ENCODE measurements around the gene MGMT. TPM values are rescaled to one million over a fixed set of nuclear protein-coding genes. Genes with fewer than 3 reads are reported as not detected.

MGMT gene
- total and polyA plus RNA-seq, 2 donors (not counting 1 experiment from before 2014, with no cell fraction given) = 1.9 to 29.1 TPM

DNA sequence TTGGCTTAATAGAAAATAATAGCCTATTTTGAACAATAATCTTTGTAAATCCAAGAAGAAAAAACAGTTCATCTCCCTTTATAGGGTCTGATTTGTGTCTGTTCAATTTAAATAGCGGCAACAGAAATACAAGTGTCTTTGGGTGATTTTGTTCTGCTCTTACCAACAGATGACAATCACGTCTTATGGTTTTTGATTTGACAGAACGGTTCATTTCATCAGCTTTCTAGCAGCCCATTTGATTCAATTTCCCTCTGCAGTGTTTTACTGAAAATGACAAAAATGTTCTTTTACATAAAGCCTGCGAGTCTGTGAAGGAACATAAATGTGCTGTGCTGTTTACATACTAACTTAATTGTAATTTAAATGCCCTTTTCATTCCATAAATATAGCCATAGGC, 180.5 kb downstream of the MGMT start:
- Histone ChIP-seq H3K9ac (ENCODE audit: insufficient read depth, low read length) (no peak overlapping the region), H3K4me1 (ENCODE audit: control insufficient read depth, extremely low read depth, insufficient read depth, low read length) (no peaks in the 10 kb centered on the region), H4K20me1 (ENCODE audit: control insufficient read depth, extremely low read depth, insufficient read depth, low read length) (no peaks in the 10 kb centered on the region), H3K27me3 (ENCODE audit: control insufficient read depth, insufficient read depth, low read length) (no peaks in the 10 kb centered on the region), H3K27ac (ENCODE audit: insufficient read depth, low read length) (no peak overlapping the region), H3K36me3 (ENCODE audit: control insufficient read depth, insufficient read depth, low read length) (no peaks in the 10 kb centered on the region), H3K9me3 (ENCODE audit: control insufficient read depth, insufficient read depth, low read depth, low read length) (no peaks in the 10 kb centered on the region), H2AFZ (ENCODE audit: low read length) (no peak overlapping the region), H3K4me2 (ENCODE audit: extremely low read depth, insufficient read depth, low read length) (no peak overlapping the region), H3K79me2 (ENCODE audit: control insufficient read depth, insufficient read depth, low read length) (no peaks in the 10 kb centered on the region), H3K4me3 (replicated peaks in 1 of 4; ENCODE audit: control extremely low read depth in 1 of 4, insufficient read depth in 1 of 4, low read depth in 3 of 4, low read length in 4 of 4) (no peak overlapping the region)
- no peak for TF ChIP-seq EZH2 (IDR thresholded peaks at IDR 0.05; ENCODE audit: low read length, missing control alignments)
- no peak for DNase-seq (ENCODE audit: low read depth in 2 of 2)

DNA sequence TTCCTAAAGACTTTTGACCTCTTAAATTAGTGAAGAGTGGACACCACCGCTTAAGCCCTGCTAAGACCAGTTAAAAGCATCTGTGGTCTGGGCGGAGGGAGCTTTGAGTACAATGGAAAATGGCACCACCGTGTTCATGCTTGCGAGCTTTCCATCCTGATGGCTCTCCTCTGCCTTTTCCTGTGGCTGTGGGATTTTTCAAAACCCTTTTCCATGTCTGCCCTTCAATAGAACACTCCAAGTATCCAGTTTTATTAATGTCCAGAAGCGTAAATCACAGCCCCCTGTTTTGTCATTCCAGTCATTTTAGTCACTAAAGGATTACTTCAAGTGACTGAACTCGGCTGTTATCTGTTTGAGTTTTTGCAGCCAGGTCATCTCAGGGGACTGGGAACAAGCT, 181.8 kb downstream of the MGMT start:
- H2AFZ ChIP-seq (ENCODE audit: low read length) = no peak overlapping the region
- H3K9ac ChIP-seq (ENCODE audit: insufficient read depth, low read length) = no peak overlapping the region
- H3K4me2 ChIP-seq (ENCODE audit: extremely low read depth, insufficient read depth, low read length) = no peak overlapping the region
- H3K27me3 ChIP-seq (ENCODE audit: control insufficient read depth, insufficient read depth, low read length) = no peaks in the 10 kb centered on the region
- no peak for DNase-seq (ENCODE audit: low read depth in 2 of 2)
- no peaks in the 10 kb centered on the region for H3K36me3 ChIP-seq (ENCODE audit: control insufficient read depth, insufficient read depth, low read length)
- H3K4me3 ChIP-seq (replicated peaks in 1 of 4; ENCODE audit: control extremely low read depth in 1 of 4, insufficient read depth in 1 of 4, low read depth in 3 of 4, low read length in 4 of 4) = no peak overlapping the region
- no peak overlapping the region for H3K27ac ChIP-seq (ENCODE audit: insufficient read depth, low read length)
- H3K79me2 ChIP-seq (ENCODE audit: control insufficient read depth, insufficient read depth, low read length) = no peaks in the 10 kb centered on the region
- TF ChIP-seq EZH2 (IDR thresholded peaks at IDR 0.05; ENCODE audit: low read length, missing control alignments) = no peak
- TF ChIP-seq, protein P1, sequence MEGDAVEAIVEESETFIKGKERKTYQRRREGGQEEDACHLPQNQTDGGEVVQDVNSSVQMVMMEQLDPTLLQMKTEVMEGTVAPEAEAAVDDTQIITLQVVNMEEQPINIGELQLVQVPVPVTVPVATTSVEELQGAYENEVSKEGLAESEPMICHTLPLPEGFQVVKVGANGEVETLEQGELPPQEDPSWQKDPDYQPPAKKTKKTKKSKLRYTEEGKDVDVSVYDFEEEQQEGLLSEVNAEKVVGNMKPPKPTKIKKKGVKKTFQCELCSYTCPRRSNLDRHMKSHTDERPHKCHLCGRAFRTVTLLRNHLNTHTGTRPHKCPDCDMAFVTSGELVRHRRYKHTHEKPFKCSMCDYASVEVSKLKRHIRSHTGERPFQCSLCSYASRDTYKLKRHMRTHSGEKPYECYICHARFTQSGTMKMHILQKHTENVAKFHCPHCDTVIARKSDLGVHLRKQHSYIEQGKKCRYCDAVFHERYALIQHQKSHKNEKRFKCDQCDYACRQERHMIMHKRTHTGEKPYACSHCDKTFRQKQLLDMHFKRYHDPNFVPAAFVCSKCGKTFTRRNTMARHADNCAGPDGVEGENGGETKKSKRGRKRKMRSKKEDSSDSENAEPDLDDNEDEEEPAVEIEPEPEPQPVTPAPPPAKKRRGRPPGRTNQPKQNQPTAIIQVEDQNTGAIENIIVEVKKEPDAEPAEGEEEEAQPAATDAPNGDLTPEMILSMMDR (conservative IDR thresholded peaks at IDR 0.05 in 1 of 2, IDR thresholded peaks at IDR 0.05 in 1 of 2; ENCODE audit: low read depth in 1 of 2, low read length in 2 of 2) = no peak
- H3K4me1 ChIP-seq (ENCODE audit: control insufficient read depth, extremely low read depth, insufficient read depth, low read length) = no peaks in the 10 kb centered on the region
- no peaks in the 10 kb centered on the region for H3K9me3 ChIP-seq (ENCODE audit: control insufficient read depth, insufficient read depth, low read depth, low read length)
- no peaks in the 10 kb centered on the region for H4K20me1 ChIP-seq (ENCODE audit: control insufficient read depth, extremely low read depth, insufficient read depth, low read length)

DNA sequence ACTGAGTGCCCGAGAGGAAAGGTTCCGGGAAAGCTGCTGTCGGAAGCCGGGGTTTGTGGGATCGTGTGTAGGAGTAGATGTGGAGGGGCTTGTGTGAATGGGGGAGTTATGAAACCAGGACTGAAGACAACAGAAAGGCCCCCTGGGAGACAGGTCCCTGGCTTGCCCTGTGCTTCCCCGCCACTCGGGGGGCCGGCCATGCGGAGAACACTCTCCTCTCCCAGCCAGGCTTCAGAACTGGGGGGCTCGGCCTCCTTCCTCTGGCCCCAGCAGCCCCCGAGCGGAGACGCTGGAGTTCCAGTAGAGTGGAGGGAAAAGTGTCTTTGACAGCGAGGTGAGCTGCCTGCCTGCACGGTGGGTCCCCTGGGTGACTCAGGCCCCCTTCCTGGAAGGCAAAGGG, 185.0 kb downstream of the MGMT start:
- H3K4me3 ChIP-seq (replicated peaks in 1 of 4; ENCODE audit: control extremely low read depth in 1 of 4, insufficient read depth in 1 of 4, low read depth in 3 of 4, low read length in 4 of 4) = no peak overlapping the region
- TF ChIP-seq, protein P1 (conservative IDR thresholded peaks at IDR 0.05 in 1 of 2, IDR thresholded peaks at IDR 0.05 in 1 of 2; ENCODE audit: low read depth in 1 of 2, low read length in 2 of 2) = no peak
- no peak for TF ChIP-seq EZH2 (IDR thresholded peaks at IDR 0.05; ENCODE audit: low read length, missing control alignments)
- no peak for DNase-seq (ENCODE audit: low read depth in 2 of 2)
- no peaks in the 10 kb centered on the region for H3K9me3 ChIP-seq (ENCODE audit: control insufficient read depth, insufficient read depth, low read depth, low read length)
- no peaks in the 10 kb centered on the region for H3K36me3 ChIP-seq (ENCODE audit: control insufficient read depth, insufficient read depth, low read length)
- no peak overlapping the region for H3K9ac ChIP-seq (ENCODE audit: insufficient read depth, low read length)
- no peaks in the 10 kb centered on the region for H3K79me2 ChIP-seq (ENCODE audit: control insufficient read depth, insufficient read depth, low read length)
- no peaks in the 10 kb centered on the region for H3K4me1 ChIP-seq (ENCODE audit: control insufficient read depth, extremely low read depth, insufficient read depth, low read length)
- H4K20me1 ChIP-seq (ENCODE audit: control insufficient read depth, extremely low read depth, insufficient read depth, low read length) = no peaks in the 10 kb centered on the region
- no peak overlapping the region for H3K27ac ChIP-seq (ENCODE audit: insufficient read depth, low read length)
- H3K4me2 ChIP-seq (ENCODE audit: extremely low read depth, insufficient read depth, low read length) = no peak overlapping the region
- no peak overlapping the region for H2AFZ ChIP-seq (ENCODE audit: low read length)
- H3K27me3 ChIP-seq (ENCODE audit: control insufficient read depth, insufficient read depth, low read length) = no peaks in the 10 kb centered on the region

Measured in fibroblast of lung (primary cell).